HFF-Myc (cell line): ENCODE results near the gene SRGN.

ENCODE experiments used
- DNase-seq: peaks from one replicate; pipeline ENCODE4 v3.0.0-alpha.2; 2011; ENCODE audit warnings: low read depth; ENCODE audit errors: extremely low read depth
- H3K4me3 ChIP-seq: replicated peaks from 2 replicates; pipeline ENCODE4 v1.5.1; 2011; ENCODE audit warnings: low read depth, mild to moderate bottlenecking, control low read depth, low read length
- CTCF ChIP-seq: IDR thresholded peaks from 2 replicates; pipeline ENCODE4 v1.5.1; 2012; ENCODE audit warnings: mild to moderate bottlenecking, low read depth, low read length, control low read depth; ENCODE audit errors: missing control alignments

Gene SRGN

GRCh38 chr10:69145864-69146263 is 58.0 kb downstream of the SRGN start:
- TF ChIP-seq CTCF = no peak
- no peak for DNase-seq
- no peak overlapping the region for H3K4me3 ChIP-seq

- no peak for DNase-seq
- H3K4me3 ChIP-seq = no peak overlapping the region
- TF ChIP-seq CTCF = no peak
Observed at GRCh38 chr10:69146759-69147158, 58.9 kb downstream of the SRGN start.

- DNase-seq = no peak
- TF ChIP-seq CTCF = no peak
- no peak overlapping the region for H3K4me3 ChIP-seq
Observed at GRCh38 chr10:69151984-69152383, 64.1 kb downstream of the SRGN start.

GRCh38 chr10:69153227-69153626 is 65.3 kb downstream of the SRGN start:
- no peak for DNase-seq
- H3K4me3 ChIP-seq = no peak overlapping the region
- TF ChIP-seq CTCF = no peak
